ENCODE results near the gene GALNT2. TPM values are rescaled to one million over a fixed set of nuclear protein-coding genes. Genes with fewer than 3 reads are reported as not detected.

The GALNT2 gene
- total and polyA plus RNA-seq, 12 donors, result 22.3 to 220 (median 85.7) TPM

GRCh38 chr1:230282157-230282556, 215.1 kb downstream of the GALNT2 start:
- 37 to 57% (median 42%) methylated on average over 3 of the region's 3 CpGs for WGBS, 4 donors
- Histone ChIP-seq H3K4me3 (no peak overlapping the region), H3K4me1 (replicated peaks in 1 of 2) (no peaks in the 10 kb centered on the region), H3K9me3 (replicated peaks in 1 of 3) (no peaks in the 10 kb centered on the region), H3K27me3 (no peaks in the 10 kb centered on the region), H3K36me3 (replicated peaks in 1 of 2) (peaks cover 0 to 27% of the 10 kb centered on the region in 2 donors), H3K27ac (no peak overlapping the region)
- peak in 2 of 7 donors; percentile 11 to 47 for DNase-seq
- intact Hi-C loops (cut with DNase I), result no loop called here
- no peak for TF ChIP-seq POLR2A (IDR thresholded peaks at IDR 0.05)
- TF ChIP-seq, protein P1, sequence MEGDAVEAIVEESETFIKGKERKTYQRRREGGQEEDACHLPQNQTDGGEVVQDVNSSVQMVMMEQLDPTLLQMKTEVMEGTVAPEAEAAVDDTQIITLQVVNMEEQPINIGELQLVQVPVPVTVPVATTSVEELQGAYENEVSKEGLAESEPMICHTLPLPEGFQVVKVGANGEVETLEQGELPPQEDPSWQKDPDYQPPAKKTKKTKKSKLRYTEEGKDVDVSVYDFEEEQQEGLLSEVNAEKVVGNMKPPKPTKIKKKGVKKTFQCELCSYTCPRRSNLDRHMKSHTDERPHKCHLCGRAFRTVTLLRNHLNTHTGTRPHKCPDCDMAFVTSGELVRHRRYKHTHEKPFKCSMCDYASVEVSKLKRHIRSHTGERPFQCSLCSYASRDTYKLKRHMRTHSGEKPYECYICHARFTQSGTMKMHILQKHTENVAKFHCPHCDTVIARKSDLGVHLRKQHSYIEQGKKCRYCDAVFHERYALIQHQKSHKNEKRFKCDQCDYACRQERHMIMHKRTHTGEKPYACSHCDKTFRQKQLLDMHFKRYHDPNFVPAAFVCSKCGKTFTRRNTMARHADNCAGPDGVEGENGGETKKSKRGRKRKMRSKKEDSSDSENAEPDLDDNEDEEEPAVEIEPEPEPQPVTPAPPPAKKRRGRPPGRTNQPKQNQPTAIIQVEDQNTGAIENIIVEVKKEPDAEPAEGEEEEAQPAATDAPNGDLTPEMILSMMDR (IDR thresholded peaks at IDR 0.05), result no peak

DNA sequence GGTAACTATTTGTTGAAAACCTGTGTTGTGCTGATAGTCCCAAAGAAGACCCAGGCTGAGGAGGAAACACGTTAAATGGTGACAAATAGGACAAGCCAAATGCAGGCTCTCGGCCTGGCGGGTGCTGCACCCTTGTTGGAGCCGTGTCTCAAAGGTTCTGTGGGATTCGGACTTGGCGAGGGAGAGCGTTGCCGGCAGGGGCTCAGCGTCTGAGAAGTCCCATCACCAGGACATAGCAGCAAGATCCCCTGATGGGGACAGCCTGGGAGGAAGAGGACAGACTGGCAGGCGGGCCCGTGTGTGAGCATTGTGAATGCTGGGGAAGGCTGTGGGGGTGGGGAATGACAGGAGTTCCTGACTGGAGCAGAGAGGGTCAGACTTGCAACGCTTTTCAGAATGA, 216.6 kb downstream of the GALNT2 start:
- peaks cover 0 to 23% of the 10 kb centered on the region in 2 donors for H3K36me3 ChIP-seq (replicated peaks in 1 of 2)
- WGBS, 4 donors, result 91 to 98% (median 95%) methylated on average over 12 of the region's 12 CpGs

DNA sequence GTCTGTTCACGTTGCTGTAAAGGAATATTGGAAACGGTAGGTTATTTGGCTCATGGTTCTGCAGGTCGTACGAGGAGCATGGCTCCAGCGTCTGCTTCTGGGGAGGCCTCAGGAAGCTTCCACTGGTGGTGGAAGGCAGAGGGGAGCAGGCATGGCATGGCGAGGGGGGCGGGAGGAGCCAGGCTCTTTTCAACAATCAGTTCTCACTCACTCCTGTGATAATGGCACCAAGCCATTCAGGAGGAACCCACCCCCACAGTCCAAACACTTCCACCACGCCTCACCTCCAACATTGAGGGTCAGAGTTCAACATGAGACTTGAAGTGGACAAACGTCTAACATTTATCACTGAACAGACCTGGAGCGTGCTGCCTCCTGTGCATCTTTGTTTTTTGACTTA, 217.9 kb downstream of the GALNT2 start:
- no peak for TF ChIP-seq POLR2A (IDR thresholded peaks at IDR 0.05)
- TF ChIP-seq, protein P1 (IDR thresholded peaks at IDR 0.05), result no peak
- intact Hi-C loops (cut with DNase I), result no loop called here
- H3K27ac ChIP-seq, result no peak overlapping the region
- WGBS, 4 donors, result 79 to 87% (median 81%) methylated on average over 10 of the region's 10 CpGs
- no peaks in the 10 kb centered on the region for H3K27me3 ChIP-seq
- DNase-seq, result peak in 4 of 7 donors; percentile 1 to 30 (median 2)
- no peaks in the 10 kb centered on the region for H3K4me1 ChIP-seq (replicated peaks in 1 of 2)
- H3K9me3 ChIP-seq (replicated peaks in 1 of 3), result no peaks in the 10 kb centered on the region
- H3K36me3 ChIP-seq (replicated peaks in 1 of 2), result peaks cover 0 to 13% of the 10 kb centered on the region in 2 donors
- H3K4me3 ChIP-seq, result no peak overlapping the region

More for the DNA sequence above, 216.6 kb downstream of the GALNT2 start:
- intact Hi-C loops (cut with DNase I), result no loop called here
- H3K27me3 ChIP-seq, result no peaks in the 10 kb centered on the region
- no peak overlapping the region for H3K27ac ChIP-seq
- H3K4me1 ChIP-seq (replicated peaks in 1 of 2), result no peaks in the 10 kb centered on the region
- no peaks in the 10 kb centered on the region for H3K9me3 ChIP-seq (replicated peaks in 1 of 3)
- TF ChIP-seq, protein P1 (IDR thresholded peaks at IDR 0.05), result no peak
- TF ChIP-seq POLR2A (IDR thresholded peaks at IDR 0.05), result no peak
- H3K4me3 ChIP-seq, result no peak overlapping the region
- DNase-seq, result peak in 4 of 7 donors; percentile 4 to 35 (median 8)

DNA sequence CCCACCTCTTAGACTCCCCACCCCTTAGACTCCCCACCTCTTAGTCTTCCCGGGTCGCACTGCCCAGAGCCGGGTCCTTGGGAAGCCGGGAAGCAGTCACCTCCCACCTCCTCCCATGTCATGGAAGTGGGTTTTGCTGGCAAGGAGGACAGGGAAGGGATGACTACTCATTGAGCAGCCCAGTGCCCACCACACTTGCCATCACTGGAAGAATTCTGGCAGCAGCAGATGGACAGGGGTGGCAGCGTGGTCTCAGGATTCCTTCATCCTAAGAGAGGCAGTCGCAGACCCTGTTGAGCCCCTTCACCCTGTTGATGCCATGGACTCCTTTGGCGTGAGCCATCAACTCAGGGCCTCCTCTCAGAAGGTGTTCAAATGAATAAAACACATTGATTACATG, 218.3 kb downstream of the GALNT2 start:
- no peak for TF ChIP-seq POLR2A (IDR thresholded peaks at IDR 0.05)
- TF ChIP-seq, protein P1 (IDR thresholded peaks at IDR 0.05), result no peak
- H3K36me3 ChIP-seq (replicated peaks in 1 of 2), result peaks cover 0 to 9% of the 10 kb centered on the region in 2 donors
- intact Hi-C loops (cut with DNase I), result no loop called here
- WGBS, 4 donors, result 77 to 82% (median 80%) methylated on average over 4 to 7 of the region's 7 CpGs
- H3K27me3 ChIP-seq, result no peaks in the 10 kb centered on the region
- DNase-seq, result peak in 3 of 7 donors; percentile 2 to 42 (median 5)
- H3K4me1 ChIP-seq (replicated peaks in 1 of 2), result no peaks in the 10 kb centered on the region
- no peak overlapping the region for H3K27ac ChIP-seq
- no peak overlapping the region for H3K4me3 ChIP-seq
- no peaks in the 10 kb centered on the region for H3K9me3 ChIP-seq (replicated peaks in 1 of 3)

All from adrenal gland (tissue), 12 donors.